Trophoblast cell (in vitro differentiated cells and primary cell): ENCODE results near the gene SCN7A.

Experiments used
- DNase-seq, 2 donors: peaks; one replicate each; pipeline ENCODE4 v3.0.0-alpha.2; 2016
- H2AFZ ChIP-seq: 2 replicates; pipeline ENCODE4 v1.6.1; 2013; ENCODE audit warnings: low read length, moderate library complexity, mild to moderate bottlenecking; ENCODE audit not compliant: insufficient read depth, poor library complexity
- H2AK5ac ChIP-seq: 2 replicates; pipeline ENCODE4 v1.6.1; 2013; ENCODE audit warnings: mild to moderate bottlenecking, low read length
- H2BK120ac ChIP-seq: 2 replicates; pipeline ENCODE4 v1.6.1; 2013; ENCODE audit warnings: low read length, mild to moderate bottlenecking, moderate library complexity; ENCODE audit not compliant: insufficient read depth, poor library complexity
- H2BK12ac ChIP-seq: 2 replicates; pipeline ENCODE4 v1.6.1; 2013; ENCODE audit warnings: mild to moderate bottlenecking, low read length, moderate library complexity
- H2BK5ac ChIP-seq: 2 replicates; pipeline ENCODE4 v1.6.1; 2013; ENCODE audit warnings: low read length, low read depth, moderate library complexity, mild to moderate bottlenecking; ENCODE audit not compliant: poor library complexity
- H3K14ac ChIP-seq: 2 replicates; pipeline ENCODE4 v1.6.1; 2013; ENCODE audit warnings: mild to moderate bottlenecking, low read length
- H3K18ac ChIP-seq: 2 replicates; pipeline ENCODE4 v1.6.1; 2013; ENCODE audit warnings: mild to moderate bottlenecking, low read length
- H3K23ac ChIP-seq: 2 replicates; pipeline ENCODE4 v1.6.1; 2013; ENCODE audit warnings: low read length
- H3K27ac ChIP-seq: 2 replicates; pipeline ENCODE4 v1.5.1; 2013; ENCODE audit warnings: low read depth, mild to moderate bottlenecking, inconsistent platforms, low read length, moderate library complexity
- H3K27me3 ChIP-seq: 2 replicates; pipeline ENCODE4 v1.6.1; 2013; ENCODE audit warnings: inconsistent platforms, mild to moderate bottlenecking, low read length, moderate library complexity; ENCODE audit not compliant: insufficient read depth
- H3K36me3 ChIP-seq, 2 experiments: 1 replicate in 1 of 2; 2 replicates in 1 of 2; pipeline ENCODE4 v1.6.1; 2013; ENCODE audit warnings: low read length in 2 of 2, mild to moderate bottlenecking in 2 of 2, moderate library complexity in 1 of 2; ENCODE audit not compliant: insufficient read depth in 2 of 2, control insufficient read depth in 1 of 2
- H3K4ac ChIP-seq: 2 replicates; pipeline ENCODE4 v1.6.1; 2013; ENCODE audit warnings: low read depth, mild to moderate bottlenecking, low read length, moderate library complexity
- H3K4me1 ChIP-seq, 2 experiments: 1 replicate in 1 of 2; 2 replicates in 1 of 2; pipeline ENCODE4 v1.6.1; 2013; ENCODE audit warnings: low read length in 2 of 2, mild to moderate bottlenecking in 2 of 2, moderate library complexity in 1 of 2; ENCODE audit not compliant: insufficient read depth in 2 of 2, control insufficient read depth in 1 of 2
- H3K4me2 ChIP-seq: 2 replicates; pipeline ENCODE4 v1.6.1; 2013; ENCODE audit warnings: inconsistent platforms, mild to moderate bottlenecking, low read length, moderate library complexity
- H3K4me3 ChIP-seq: 2 replicates; pipeline ENCODE4 v1.5.1; 2013; ENCODE audit warnings: mild to moderate bottlenecking, low read depth, low read length, inconsistent platforms
- H3K79me1 ChIP-seq: one replicate; pipeline ENCODE4 v1.6.1; 2013; ENCODE audit warnings: low read length
- H3K79me2 ChIP-seq: 2 replicates; pipeline ENCODE4 v1.6.1; 2013; ENCODE audit warnings: low read length, mild to moderate bottlenecking; ENCODE audit not compliant: control insufficient read depth, insufficient read depth, poor library complexity
- H3K9ac ChIP-seq: 2 replicates; pipeline ENCODE4 v1.6.1; 2013; ENCODE audit warnings: mild to moderate bottlenecking, low read length
- H3K9me3 ChIP-seq: 2 replicates; pipeline ENCODE4 v1.6.1; 2013; ENCODE audit warnings: low read depth, mild to moderate bottlenecking, control low read depth, inconsistent platforms, low read length; ENCODE audit not compliant: insufficient read depth
- H4K12ac ChIP-seq: 2 replicates; pipeline ENCODE4 v1.6.1; 2013; ENCODE audit warnings: low read depth, mild to moderate bottlenecking, low read length, moderate library complexity
- H4K8ac ChIP-seq: 2 replicates; pipeline ENCODE4 v1.6.1; 2013; ENCODE audit warnings: low read depth, mild to moderate bottlenecking, low read length, moderate library complexity
- H4K91ac ChIP-seq: one replicate; pipeline ENCODE4 v1.6.1; 2013; ENCODE audit warnings: low read depth, mild to moderate bottlenecking, low read length, moderate library complexity
- WGBS: extraction: QIAGEN DNeasy Blood & Tissue Kit; methylation state at CpG from one replicate; pipeline ENCODE4 v1.1.7; 2013; ENCODE audit warnings: missing lambda C conversion rate; ENCODE audit not compliant: insufficient read length, insufficient coverage; ENCODE audit errors: extremely low coverage; 5-methylcytosine and 5-hydroxymethylcytosine counted together

The SCN7A gene

DNA sequence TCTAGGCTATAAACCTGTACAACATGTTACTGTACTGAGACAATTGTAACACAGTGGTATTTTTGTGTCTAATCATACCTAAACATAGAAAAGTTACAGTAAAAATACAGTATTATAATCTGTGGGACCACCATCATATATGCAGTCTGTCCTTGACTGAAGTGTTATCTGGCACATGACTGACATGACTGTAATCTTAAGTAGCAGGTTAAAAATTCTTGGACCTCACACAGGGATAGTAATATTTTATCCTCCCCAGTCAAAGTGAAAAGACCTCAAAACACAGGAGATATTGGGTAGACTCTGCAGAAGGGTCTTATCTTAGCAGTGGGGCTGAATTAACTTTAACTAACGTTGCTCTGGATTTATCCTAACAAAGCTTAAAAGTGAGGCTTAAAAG lies 113.4 kb downstream of the SCN7A start:
- Histone ChIP-seq H3K36me3 (no peaks in the 10 kb centered on the region), H4K8ac (no peak overlapping the region)

DNA sequence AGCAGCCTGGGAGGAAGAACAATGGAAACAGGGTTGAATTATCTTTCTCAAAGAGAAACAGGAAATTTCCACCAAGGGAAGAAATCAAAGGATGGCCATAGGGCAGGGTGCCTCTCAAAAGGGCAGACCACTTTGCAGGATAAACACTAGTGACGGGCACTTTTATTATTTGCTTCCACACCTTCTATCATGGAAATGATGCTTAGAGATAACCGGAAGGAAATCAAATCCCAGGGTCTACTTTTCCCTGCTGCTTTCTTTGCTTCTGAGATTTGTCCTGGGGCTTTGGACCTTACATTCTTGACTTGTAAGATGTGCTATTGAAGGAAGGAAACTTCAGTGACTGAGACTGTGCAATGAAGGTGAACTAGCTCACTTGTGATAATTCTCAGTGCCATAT lies 117.2 kb downstream of the SCN7A start:
- no peak overlapping the region for H2AK5ac ChIP-seq
- H3K27me3 ChIP-seq, result no peaks in the 10 kb centered on the region
- no peak overlapping the region for H3K4me3 ChIP-seq
- H3K14ac ChIP-seq, result no peak overlapping the region
- H3K23ac ChIP-seq, result no peak overlapping the region
- H4K12ac ChIP-seq, result no peak overlapping the region
- H2BK12ac ChIP-seq, result no peak overlapping the region
- no peak overlapping the region for H3K4me2 ChIP-seq
- no peak overlapping the region for H2AFZ ChIP-seq
- no peaks in the 10 kb centered on the region for H3K36me3 ChIP-seq
- DNase-seq, result no peak
- H3K9me3 ChIP-seq, result no peaks in the 10 kb centered on the region
- WGBS, result no CpG with 5 or more reads among the region's 2 CpGs
- H2BK5ac ChIP-seq, result no peak overlapping the region
- no peaks in the 10 kb centered on the region for H3K79me2 ChIP-seq
- no peaks in the 10 kb centered on the region for H3K79me1 ChIP-seq
- no peak overlapping the region for H4K8ac ChIP-seq
- H3K4me1 ChIP-seq, result peaks cover 0 to 6% of the 10 kb centered on the region in 2 experiments
- H3K9ac ChIP-seq, result no peak overlapping the region
- no peak overlapping the region for H3K27ac ChIP-seq
- H2BK120ac ChIP-seq, result no peak overlapping the region
- no peak overlapping the region for H3K4ac ChIP-seq
- H3K18ac ChIP-seq, result no peak overlapping the region
- no peak overlapping the region for H4K91ac ChIP-seq

More for the DNA sequence above, 113.4 kb downstream of the SCN7A start:
- H3K4me3 ChIP-seq, result no peak overlapping the region
- no peak overlapping the region for H2AFZ ChIP-seq
- H3K9me3 ChIP-seq, result no peaks in the 10 kb centered on the region
- no peak overlapping the region for H3K4ac ChIP-seq
- H3K4me2 ChIP-seq, result no peak overlapping the region
- H3K79me1 ChIP-seq, result no peaks in the 10 kb centered on the region
- WGBS, result no CpG with 5 or more reads among the region's 1 CpG
- H3K27me3 ChIP-seq, result no peaks in the 10 kb centered on the region
- H4K91ac ChIP-seq, result no peak overlapping the region
- H2AK5ac ChIP-seq, result no peak overlapping the region
- no peak overlapping the region for H3K18ac ChIP-seq
- no peaks in the 10 kb centered on the region for H3K79me2 ChIP-seq
- no peak overlapping the region for H2BK12ac ChIP-seq
- no peak overlapping the region for H3K23ac ChIP-seq
- H3K27ac ChIP-seq, result no peak overlapping the region
- no peak overlapping the region for H2BK5ac ChIP-seq
- DNase-seq, result no peak
- H3K4me1 ChIP-seq, result no peaks in the 10 kb centered on the region
- H3K9ac ChIP-seq, result no peak overlapping the region
- no peak overlapping the region for H4K12ac ChIP-seq
- H2BK120ac ChIP-seq, result no peak overlapping the region
- H3K14ac ChIP-seq, result no peak overlapping the region

DNA sequence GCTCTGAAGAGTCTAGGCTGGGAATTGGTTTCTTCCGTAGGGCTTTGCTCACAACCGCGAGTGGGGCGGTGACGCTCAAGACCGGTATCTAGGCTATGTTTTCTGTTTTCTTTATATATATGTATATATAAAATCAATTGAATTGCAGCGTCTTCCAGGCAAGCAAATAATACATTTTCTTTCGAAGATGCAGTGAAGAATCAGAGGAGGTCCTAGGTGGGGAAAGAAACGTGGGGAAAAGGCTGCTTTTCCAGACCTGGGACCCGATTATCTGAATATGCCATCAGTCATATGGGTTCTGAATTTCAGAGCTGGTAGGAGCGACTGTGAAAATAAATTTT lies 117.6 kb downstream of the SCN7A start:
- Histone ChIP-seq H3K79me1 (no peaks in the 10 kb centered on the region), H2AK5ac (no peak overlapping the region), H3K4ac (no peak overlapping the region), H3K9me3 (no peaks in the 10 kb centered on the region), H2BK5ac (no peak overlapping the region), H3K4me3 (no peak overlapping the region), H4K8ac (no peak overlapping the region), H2BK12ac (no peak overlapping the region), H4K12ac (no peak overlapping the region), H2AFZ (peak overlapping the region; percentile 5), H3K14ac (no peak overlapping the region), H2BK120ac (no peak overlapping the region), H3K9ac (no peak overlapping the region), H3K79me2 (no peaks in the 10 kb centered on the region), H3K4me2 (peak overlapping the region; percentile 97), H3K27me3 (no peaks in the 10 kb centered on the region), H3K27ac (no peak overlapping the region), H3K23ac (no peak overlapping the region), H3K4me1 (peaks cover 0 to 6% of the 10 kb centered on the region in 2 experiments), H4K91ac (no peak overlapping the region), H3K18ac (no peak overlapping the region), H3K36me3 (no peaks in the 10 kb centered on the region)
- peak in 1 of 2 donors; percentile 13 for DNase-seq
- no CpG with 5 or more reads among the region's 11 CpGs for WGBS

DNA sequence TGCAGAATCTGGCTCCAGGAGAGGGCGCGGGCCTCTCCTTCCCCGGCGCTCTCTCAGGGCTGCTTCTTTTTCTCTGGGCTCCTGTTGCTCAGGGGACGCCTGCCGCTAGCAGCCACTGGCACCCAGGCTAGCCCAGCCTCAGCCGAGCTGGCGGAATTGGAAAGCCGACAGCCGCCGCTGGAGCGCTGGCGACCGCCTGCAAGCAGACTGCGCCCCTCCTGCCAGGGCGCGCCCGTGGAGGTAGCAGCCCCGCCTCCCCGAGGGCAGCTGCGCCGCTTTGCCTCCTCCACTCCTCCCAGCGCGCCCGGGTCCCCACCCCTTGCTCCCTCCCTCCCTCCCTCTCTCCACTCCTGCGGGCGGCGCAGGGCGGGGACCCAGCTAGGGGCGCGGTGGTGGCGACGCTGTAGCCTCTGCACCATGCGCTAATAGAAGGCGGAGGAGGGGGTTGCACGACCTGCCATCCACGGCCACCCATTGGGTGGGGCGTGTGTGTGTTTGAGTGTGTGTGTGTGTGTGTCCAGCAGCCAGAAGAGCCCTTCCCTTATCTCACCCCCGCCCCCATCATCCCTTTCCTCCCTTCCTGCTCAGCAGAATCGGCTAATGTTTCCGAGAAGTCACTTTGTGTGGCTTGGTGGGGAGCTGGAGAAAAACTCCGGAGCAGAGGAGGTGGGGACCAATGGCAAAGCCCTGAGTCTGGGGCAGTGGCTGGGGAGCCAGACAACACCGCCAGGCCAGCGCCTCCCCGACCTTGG lies 118.1 kb downstream of the SCN7A start, which contains the start of gene SCN9A:
Gene SCN9A, minus strand, starts transcription at position 209 of the 752 bp plus-strand sequence. CDS start 64,188 bp downstream, outside the sequence.
- peak within 1 kb of the TSS; percentile 97 for H3K4me2 ChIP-seq
- H4K8ac ChIP-seq, result no peak within 1 kb of the TSS
- DNase-seq, result peak; percentile 60 to 76
- no peak within 1 kb of the TSS for H2BK120ac ChIP-seq
- no peaks in the 10 kb centered on the region for H3K79me1 ChIP-seq
- no peak within 1 kb of the TSS for H3K14ac ChIP-seq
- no peak within 1 kb of the TSS for H2BK12ac ChIP-seq
- no peaks in the 10 kb centered on the region for H3K9me3 ChIP-seq
- no peaks in the 10 kb centered on the region for H3K36me3 ChIP-seq
- H3K18ac ChIP-seq, result no peak within 1 kb of the TSS
- no peak within 1 kb of the TSS for H4K12ac ChIP-seq
- no CpG with 5 or more reads among the region's 45 CpGs for WGBS
- H3K27ac ChIP-seq, result no peak within 1 kb of the TSS
- H3K23ac ChIP-seq, result no peak within 1 kb of the TSS
- H3K27me3 ChIP-seq, result no peaks in the 10 kb centered on the region
- no peak within 1 kb of the TSS for H2AK5ac ChIP-seq
- H4K91ac ChIP-seq, result no peak within 1 kb of the TSS
- no peak within 1 kb of the TSS for H2BK5ac ChIP-seq
- H3K4me3 ChIP-seq, result peak within 1 kb of the TSS; percentile 71
- H3K79me2 ChIP-seq, result no peaks in the 10 kb centered on the region
- H3K4me1 ChIP-seq, result peaks cover 0 to 6% of the 10 kb centered on the region in 2 experiments
- H2AFZ ChIP-seq, result peak within 1 kb of the TSS; percentile 38
- H3K4ac ChIP-seq, result no peak within 1 kb of the TSS
- H3K9ac ChIP-seq, result peak within 1 kb of the TSS; percentile 48
